WTC11 (cell line): ENCODE measurements around the gene YES1.

ENCODE experiments used
- ATF1 ChIP-seq: sonication (generic); formaldehyde crosslinking; IDR thresholded peaks from 2 replicates; pipeline ENCODE4 v1.8.1; 2023; ENCODE audit warnings: mild to moderate bottlenecking, moderate library complexity, missing genetic modification reagents
- FOXP1 ChIP-seq: sonication (generic); formaldehyde crosslinking; IDR thresholded peaks from 2 replicates; pipeline ENCODE4 v1.8.0; 2022; ENCODE audit warnings: missing genetic modification reagents, mild to moderate bottlenecking, moderate library complexity, borderline replicate concordance
- JUN ChIP-seq: sonication (generic); formaldehyde crosslinking; IDR thresholded peaks from 2 replicates; pipeline ENCODE4 v1.8.0; 2023; ENCODE audit warnings: mild to moderate bottlenecking, missing genetic modification reagents
- KAT7 ChIP-seq: sonication (generic); formaldehyde crosslinking; IDR thresholded peaks from 2 replicates; pipeline ENCODE4 v1.8.1; 2023; ENCODE audit warnings: missing genetic modification reagents, mild to moderate bottlenecking, borderline replicate concordance
- MAX ChIP-seq: sonication (generic); formaldehyde crosslinking; IDR thresholded peaks from 2 replicates; pipeline ENCODE4 v1.8.0; 2022; ENCODE audit warnings: mild to moderate bottlenecking, missing genetic modification reagents
- SP1 ChIP-seq: sonication (generic); formaldehyde crosslinking; conservative IDR thresholded peaks from 2 replicates; pipeline ENCODE4 v1.8.1; 2022; ENCODE audit warnings: missing genetic modification reagents
- TEAD4 ChIP-seq: sonication (generic); formaldehyde crosslinking; IDR thresholded peaks from 2 replicates; pipeline ENCODE4 v1.8.0; 2022; ENCODE audit warnings: mild to moderate bottlenecking, missing genetic modification reagents
- ZBTB21 ChIP-seq: sonication (generic); formaldehyde crosslinking; IDR thresholded peaks from 2 replicates; pipeline ENCODE4 v1.8.1; 2023; ENCODE audit warnings: mild to moderate bottlenecking, missing genetic modification reagents, borderline replicate concordance
- TF ChIP-seq, protein P1 (sequence below): fragments of 200-600 bp; IDR thresholded peaks from 2 replicates; pipeline ENCODE4 v1.8.0; 2022; ENCODE audit warnings: antibody characterized with exemption
- TF ChIP-seq, protein P2 (sequence below): sonication (generic); formaldehyde crosslinking; conservative IDR thresholded peaks from 2 replicates; pipeline ENCODE4 v1.8.1; 2022; ENCODE audit warnings: mild to moderate bottlenecking, missing genetic modification reagents
- TF ChIP-seq, protein P3 (sequence below): sonication (generic); formaldehyde crosslinking; IDR thresholded peaks from 2 replicates; pipeline ENCODE4 v1.8.1; 2023; ENCODE audit warnings: mild to moderate bottlenecking, missing genetic modification reagents
- TF ChIP-seq, protein P4 (sequence below): sonication (generic); formaldehyde crosslinking; IDR thresholded peaks from 2 replicates; pipeline ENCODE4 v1.8.1; 2022; ENCODE audit warnings: low read depth, missing genetic modification reagents, borderline replicate concordance
- TF ChIP-seq, protein P5 (sequence below): sonication (generic); formaldehyde crosslinking; IDR thresholded peaks from 2 replicates; pipeline ENCODE4 v1.8.1; 2022; ENCODE audit warnings: low read depth, mild to moderate bottlenecking, moderate library complexity, missing genetic modification reagents, borderline replicate concordance

DNA sequence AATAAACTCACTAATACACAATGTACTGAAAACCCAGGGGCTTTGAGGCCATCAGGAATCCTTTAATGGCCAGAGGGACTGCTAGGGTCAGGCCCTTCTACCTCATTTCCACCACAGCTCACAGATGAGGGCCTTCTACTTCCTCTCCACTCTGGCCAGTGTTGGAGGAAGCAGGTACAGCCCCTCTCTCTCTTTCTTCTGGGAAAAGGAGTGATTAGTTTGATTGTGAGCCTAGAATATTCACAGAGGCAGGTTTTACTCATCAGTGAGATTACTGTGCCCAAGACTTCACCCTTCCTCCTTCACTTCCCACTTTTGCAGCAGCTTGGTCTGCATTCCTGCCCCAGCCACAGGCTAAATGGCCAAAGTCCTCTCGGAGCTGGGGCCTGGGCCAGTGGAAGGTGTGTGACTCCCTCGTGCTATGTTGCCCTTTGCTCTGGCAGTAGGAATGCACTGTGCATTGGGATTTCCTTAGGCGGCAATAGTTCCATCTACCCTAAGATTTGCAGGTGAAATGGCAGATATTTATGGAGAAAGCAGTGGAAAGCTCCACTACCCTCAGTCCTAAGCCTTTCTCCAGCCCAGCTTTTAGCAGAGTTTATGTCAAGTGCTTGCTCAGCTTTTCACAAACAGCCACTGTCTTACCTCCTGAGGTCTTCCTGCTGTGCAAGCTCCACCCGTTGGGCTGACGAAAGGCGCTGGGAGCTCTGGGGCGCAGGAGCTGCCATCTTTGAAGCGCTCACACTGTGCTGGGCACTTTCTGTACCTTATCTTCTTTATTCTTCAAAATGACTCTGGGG, 36.2 kb upstream of the YES1 start:
- TF ChIP-seq, protein P1, sequence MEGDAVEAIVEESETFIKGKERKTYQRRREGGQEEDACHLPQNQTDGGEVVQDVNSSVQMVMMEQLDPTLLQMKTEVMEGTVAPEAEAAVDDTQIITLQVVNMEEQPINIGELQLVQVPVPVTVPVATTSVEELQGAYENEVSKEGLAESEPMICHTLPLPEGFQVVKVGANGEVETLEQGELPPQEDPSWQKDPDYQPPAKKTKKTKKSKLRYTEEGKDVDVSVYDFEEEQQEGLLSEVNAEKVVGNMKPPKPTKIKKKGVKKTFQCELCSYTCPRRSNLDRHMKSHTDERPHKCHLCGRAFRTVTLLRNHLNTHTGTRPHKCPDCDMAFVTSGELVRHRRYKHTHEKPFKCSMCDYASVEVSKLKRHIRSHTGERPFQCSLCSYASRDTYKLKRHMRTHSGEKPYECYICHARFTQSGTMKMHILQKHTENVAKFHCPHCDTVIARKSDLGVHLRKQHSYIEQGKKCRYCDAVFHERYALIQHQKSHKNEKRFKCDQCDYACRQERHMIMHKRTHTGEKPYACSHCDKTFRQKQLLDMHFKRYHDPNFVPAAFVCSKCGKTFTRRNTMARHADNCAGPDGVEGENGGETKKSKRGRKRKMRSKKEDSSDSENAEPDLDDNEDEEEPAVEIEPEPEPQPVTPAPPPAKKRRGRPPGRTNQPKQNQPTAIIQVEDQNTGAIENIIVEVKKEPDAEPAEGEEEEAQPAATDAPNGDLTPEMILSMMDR = no peak
- TF ChIP-seq, protein P2, sequence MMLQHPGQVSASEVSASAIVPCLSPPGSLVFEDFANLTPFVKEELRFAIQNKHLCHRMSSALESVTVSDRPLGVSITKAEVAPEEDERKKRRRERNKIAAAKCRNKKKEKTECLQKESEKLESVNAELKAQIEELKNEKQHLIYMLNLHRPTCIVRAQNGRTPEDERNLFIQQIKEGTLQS (CRISPR knock-in tag) = no peak
- TF ChIP-seq, protein P3, sequence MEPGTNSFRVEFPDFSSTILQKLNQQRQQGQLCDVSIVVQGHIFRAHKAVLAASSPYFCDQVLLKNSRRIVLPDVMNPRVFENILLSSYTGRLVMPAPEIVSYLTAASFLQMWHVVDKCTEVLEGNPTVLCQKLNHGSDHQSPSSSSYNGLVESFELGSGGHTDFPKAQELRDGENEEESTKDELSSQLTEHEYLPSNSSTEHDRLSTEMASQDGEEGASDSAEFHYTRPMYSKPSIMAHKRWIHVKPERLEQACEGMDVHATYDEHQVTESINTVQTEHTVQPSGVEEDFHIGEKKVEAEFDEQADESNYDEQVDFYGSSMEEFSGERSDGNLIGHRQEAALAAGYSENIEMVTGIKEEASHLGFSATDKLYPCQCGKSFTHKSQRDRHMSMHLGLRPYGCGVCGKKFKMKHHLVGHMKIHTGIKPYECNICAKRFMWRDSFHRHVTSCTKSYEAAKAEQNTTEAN (CRISPR knock-in tag) = no peak
- TF ChIP-seq KAT7 (no peak), MAX (no peak), SP1 (CRISPR knock-in tag) (no peak), ATF1 (no peak), FOXP1 (no peak), TEAD4 (no peak), ZBTB21 (no peak), JUN (CRISPR knock-in tag) (no peak)
- TF ChIP-seq, protein P4, sequence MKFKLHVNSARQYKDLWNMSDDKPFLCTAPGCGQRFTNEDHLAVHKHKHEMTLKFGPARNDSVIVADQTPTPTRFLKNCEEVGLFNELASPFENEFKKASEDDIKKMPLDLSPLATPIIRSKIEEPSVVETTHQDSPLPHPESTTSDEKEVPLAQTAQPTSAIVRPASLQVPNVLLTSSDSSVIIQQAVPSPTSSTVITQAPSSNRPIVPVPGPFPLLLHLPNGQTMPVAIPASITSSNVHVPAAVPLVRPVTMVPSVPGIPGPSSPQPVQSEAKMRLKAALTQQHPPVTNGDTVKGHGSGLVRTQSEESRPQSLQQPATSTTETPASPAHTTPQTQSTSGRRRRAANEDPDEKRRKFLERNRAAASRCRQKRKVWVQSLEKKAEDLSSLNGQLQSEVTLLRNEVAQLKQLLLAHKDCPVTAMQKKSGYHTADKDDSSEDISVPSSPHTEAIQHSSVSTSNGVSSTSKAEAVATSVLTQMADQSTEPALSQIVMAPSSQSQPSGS = no peak
- TF ChIP-seq, protein P5, sequence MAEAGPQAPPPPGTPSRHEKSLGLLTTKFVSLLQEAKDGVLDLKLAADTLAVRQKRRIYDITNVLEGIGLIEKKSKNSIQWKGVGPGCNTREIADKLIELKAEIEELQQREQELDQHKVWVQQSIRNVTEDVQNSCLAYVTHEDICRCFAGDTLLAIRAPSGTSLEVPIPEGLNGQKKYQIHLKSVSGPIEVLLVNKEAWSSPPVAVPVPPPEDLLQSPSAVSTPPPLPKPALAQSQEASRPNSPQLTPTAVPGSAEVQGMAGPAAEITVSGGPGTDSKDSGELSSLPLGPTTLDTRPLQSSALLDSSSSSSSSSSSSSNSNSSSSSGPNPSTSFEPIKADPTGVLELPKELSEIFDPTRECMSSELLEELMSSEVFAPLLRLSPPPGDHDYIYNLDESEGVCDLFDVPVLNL = no peak
